Activated naive CD4-positive, alpha-beta T cell treated with Interleukin-2 at 50 U/mL for 16 hours (primary cell): ENCODE measurements around the gene CAMP.
A peak's percentile ranks its signal among the peaks of the same experiment; 100 is the strongest.
"Not testable (repeated sequence)": the region's sequence is repeated elsewhere in the genome, so short reads cannot be mapped to it uniquely, and the experiment has no call there.

Experiments used
- DNase-seq: peaks from one replicate; pipeline ENCODE4 v3.0.0-alpha.2; 2020

The CAMP gene

DNA sequence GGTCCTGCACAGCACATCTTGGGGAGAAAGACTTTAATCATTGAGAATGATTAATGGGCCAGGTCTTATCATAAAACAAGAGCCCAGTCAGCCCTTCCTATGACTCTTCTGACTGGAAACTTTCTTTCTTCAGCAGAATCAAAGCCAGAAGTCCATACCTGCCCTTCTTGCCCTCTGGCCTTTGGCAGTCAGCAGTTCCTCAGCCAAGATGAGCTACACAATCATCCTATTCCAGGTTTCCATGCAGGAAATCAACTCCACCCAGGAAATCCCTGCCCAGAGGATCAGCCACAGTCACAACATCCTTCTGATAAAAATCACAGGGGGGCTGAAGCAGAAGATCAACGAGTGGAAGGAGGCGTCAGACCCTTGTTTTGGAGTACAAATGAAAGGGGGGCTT lies 44.5 kb downstream of the CAMP start:
- DNase-seq = no peak

DNA sequence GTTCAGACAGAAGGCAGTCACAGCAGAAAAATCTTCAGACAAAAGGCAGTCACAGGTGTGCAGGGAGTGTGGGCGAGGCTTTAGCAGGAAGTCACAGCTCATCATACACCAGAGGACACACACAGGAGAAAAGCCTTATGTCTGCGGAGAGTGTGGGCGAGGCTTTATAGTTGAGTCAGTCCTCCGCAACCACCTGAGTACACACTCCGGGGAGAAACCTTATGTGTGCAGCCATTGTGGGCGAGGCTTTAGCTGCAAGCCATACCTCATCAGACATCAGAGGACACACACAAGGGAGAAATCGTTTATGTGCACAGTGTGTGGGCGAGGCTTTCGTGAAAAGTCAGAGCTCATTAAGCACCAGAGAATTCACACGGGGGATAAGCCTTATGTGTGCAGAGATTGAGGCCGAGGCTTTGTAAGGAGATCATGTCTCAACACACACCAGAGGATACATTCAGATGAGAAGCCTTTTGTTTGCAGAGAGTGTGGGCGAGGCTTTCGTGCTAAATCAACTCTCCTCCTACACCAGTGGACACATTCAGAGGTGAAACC lies 45.2 kb downstream of the CAMP start:
- DNase-seq = peak; percentile 88

DNA sequence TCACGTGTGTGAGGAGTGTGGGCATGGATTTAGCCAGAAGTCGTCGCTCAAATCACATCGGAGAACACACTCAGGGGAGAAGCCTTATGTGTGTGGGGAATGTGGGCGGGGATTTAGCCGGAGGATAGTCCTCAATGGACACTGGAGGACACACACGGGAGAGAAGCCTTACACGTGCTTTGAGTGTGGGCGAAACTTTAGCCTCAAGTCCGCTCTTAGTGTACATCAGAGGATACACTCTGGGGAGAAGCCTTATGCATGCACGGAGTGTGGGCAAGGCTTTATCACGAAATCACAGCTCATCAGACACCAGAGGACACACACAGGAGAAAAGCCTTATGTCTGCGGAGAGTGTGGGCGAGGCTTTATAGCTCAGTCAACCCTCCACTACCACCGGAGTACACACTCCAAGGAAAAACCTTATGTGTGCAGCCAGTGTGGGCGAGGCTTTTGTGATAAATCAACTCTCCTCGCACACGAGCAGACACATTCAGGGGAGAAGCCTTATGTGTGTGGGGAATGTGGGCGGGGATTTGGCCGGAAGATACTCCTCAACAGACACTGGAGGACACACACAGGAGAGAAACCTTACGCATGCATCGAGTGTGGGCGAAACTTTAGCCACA lies 45.8 kb downstream of the CAMP start:
- peak; percentile 66 for DNase-seq

DNA sequence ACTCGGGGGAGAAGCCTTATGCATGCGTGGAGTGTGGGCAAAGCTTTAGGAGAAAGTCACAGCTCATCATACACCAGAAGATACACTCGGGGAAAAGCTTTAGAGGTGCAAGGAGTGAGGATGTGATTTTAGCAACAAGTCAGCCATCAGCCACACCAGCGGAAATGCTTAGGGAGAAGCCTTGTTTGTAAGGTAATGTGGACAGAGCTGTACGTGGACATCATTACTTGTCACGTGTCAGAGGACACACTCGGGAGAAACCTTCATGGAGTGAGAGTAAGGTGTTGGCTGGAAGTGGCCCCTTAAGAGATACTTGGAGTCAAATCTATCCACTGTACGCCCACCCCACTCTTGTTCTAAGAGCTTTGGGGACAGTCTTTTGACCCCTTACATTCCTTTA lies 46.3 kb downstream of the CAMP start:
- no peak for DNase-seq

DNA sequence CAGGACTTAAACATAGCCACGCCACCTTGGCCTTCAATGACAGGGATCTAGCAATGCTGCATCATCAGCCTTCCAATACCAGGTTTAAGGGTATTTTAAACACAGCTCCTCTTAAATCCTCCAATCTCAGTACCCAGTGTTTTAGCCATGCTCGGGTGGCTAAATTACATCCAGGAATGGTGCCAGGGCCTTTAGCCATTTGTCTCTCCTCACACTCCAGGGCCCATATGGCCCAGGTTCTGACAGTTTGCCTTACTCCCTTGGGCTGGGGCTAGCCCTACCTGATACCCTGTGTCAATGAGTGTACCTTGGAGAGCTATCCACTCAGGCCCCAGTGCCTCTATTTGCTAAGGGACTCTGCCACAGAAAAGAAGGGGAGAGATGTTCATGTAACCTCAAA lies 47.0 kb downstream of the CAMP start:
- DNase-seq = no peak

DNA sequence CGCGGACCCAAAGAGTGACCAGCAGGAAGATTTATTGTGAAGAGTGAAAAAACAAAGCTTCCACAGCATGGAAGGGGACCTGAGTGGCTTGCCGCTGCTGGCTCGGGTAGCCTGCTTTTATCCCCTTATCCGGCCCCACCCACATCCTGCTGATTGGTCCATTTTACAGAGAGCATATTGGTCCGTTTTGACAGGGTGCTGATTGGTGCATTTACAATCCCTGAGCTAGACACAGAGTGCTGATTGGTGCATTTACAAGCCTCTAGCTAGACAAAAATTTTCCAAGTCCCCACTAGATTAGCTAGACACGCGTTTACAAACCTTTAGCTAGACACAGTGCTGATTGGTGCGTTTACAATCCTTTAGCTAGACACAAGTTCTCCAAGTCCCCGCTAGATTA lies 47.9 kb downstream of the CAMP start:
- not testable (repeated sequence) for DNase-seq

DNA sequence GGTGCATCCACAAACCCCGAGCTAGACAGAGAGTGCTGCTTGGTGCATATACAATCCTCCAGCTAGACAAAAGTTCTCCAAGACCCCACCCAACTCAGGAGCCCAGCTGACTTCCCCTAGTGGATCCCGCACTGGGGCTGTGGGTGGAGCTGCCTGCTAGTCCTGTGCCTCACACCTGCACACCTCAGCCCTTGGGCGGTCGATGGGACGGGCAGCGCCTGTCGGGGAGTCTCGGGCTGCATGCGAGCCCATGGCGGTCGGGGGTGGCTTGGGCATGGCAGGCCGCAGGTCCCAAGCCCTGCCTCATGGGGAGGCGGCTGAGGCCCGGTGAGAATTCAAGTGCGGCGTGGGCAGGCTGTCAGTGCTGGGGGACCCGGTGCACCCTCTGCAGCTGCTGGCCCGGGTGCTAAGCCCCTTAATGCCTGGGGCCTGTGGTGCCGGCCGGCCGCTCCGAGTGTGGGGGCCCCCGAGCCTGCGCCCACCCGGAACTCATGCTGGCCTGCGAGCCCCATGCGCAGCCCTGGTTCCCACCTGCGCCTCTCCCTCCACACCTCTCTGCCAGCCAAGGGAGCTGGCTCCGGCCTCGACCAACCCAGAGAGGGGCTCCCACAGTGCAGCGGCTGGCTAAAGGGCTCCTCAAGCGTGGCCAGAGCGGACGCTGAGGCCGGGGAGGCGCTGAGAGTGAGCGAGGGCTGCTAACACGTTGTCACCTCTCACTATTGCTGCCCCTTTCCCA lies 48.6 kb downstream of the CAMP start:
- DNase-seq = no peak

DNA sequence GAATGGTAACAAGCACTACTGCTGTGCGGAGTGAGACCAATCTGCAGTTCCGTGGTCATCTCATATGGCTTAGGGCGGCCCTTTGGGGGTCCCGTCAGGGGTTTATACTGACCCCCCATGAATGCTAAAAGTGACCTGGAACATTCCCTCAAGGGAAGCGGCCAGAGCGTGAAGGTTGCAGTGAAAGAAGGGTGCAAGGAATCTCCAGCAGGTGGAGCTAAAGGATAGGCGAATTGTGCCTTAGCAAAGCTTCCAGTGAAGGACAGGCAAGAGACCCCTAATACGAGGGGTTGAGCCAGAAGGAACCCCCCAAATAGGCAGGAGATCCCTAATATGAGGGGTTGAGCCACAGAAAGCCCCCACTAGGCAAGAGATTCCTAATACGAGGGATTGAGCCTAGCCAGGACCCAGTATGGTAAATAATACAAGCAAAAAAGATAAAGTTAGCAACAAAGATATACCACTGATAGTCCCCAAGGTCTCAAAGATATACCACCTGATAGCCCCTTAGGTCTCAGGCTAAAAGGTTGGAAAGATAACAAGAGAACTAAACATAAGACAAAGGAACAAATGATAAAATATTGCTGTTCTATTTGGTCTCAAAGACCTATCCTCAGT lies 50.4 kb downstream of the CAMP start:
- DNase-seq = peak; percentile 43

DNA sequence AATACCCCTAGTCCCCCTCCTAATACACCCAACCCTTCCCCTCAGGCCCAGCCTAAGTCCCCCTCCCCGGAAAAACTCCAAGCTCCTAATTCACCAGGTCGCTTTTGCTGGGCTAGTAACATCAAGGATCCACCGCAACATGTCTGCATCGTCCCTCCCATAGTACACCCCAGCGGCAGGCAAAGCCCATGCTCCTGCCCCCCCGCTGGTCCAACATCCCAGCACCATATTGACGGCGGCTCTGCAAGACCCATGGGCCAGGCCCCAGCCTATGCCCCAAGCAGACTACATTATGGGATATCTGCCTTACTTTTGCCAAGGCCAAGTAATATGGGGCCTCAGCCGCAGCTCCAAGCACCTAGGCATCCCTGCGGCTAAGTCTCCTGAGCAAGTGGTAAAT lies 51.2 kb downstream of the CAMP start:
- DNase-seq = no peak
